ENCODE results near the gene PERM1. TPM values are rescaled to one million over a fixed set of nuclear protein-coding genes. Genes with fewer than 3 reads are reported as not detected.
A peak's percentile ranks its signal among the peaks of the same experiment; 100 is the strongest.
"Not testable (repeated sequence)": the region's sequence is repeated elsewhere in the genome, so short reads cannot be mapped to it uniquely, and the experiment has no call there.

Gene PERM1
- total and polyA plus RNA-seq, 5 experiments from 2014 or later: not detected

DNA sequence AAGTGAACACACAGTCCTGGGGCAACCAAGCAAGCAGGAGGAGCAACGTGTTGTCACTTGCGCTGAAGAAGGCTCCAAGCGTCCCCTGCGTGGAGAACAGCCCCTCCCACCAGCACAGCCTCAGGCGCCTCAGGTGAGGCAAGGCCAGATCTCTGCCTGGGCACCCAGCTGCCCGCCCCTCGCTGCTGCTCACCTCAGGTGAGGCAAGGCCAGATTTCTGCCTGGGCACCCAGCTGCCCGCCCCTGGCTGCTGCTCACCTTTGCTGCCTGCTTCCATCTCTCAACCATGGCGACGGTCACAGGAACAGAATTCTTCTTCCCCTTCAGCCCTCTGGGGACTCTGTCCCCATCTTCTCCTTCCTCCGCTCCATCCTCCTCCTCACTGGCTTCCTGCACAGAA, 25.3 kb downstream of the PERM1 start:
- H3K4me3 Mint-ChIP-seq: no peak overlapping the region
- ATAC-seq: no peak
- H3K36me3 Mint-ChIP-seq: peaks cover 4 to 50% (median 10%) of the 10 kb centered on the region in 3 donors

DNA sequence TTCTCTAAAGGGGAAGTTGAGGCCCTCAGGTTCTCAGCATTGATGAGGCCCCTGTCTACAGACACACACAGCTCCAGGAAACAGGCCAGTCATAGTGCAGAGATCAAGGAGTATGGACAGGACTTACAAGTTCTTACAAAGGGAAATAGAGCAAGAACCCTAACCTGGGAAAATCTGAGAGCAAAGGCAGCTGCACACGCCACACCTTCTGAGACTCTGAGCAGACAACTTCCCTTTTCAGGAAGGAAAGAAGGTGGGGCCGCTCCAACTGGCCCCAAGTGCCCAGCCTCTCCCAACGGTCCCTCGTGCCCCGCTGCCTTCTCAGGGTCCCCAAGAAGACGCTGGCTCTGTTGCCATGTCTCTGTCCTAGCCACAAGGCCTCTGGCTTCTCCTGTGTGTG, 26.4 kb downstream of the PERM1 start:
- Mint-ChIP-seq H3K4me3 (peak overlapping the region in 2 of 10 donors; percentile 34 to 45), H3K9me3 (no peaks in the 10 kb centered on the region), H3K4me1 (peaks cover 15 to 26% (median 20%) of the 10 kb centered on the region in 4 donors), H3K27ac (no peak overlapping the region), H3K36me3 (peaks cover 4 to 60% (median 15%) of the 10 kb centered on the region in 3 donors), H3K27me3 (no peaks in the 10 kb centered on the region)
- ATAC-seq (no peak), DNase-seq (no peak)
- POLR2A ChIA-PET: no interaction called here

More for the DNA sequence above, 25.3 kb downstream of the PERM1 start:
- Mint-ChIP-seq H3K9me3 (no peaks in the 10 kb centered on the region), H3K27me3 (no peaks in the 10 kb centered on the region), H3K27ac (peak overlapping the region in 1 of 10 donors; percentile 67), H3K4me1 (peaks cover 12 to 26% (median 20%) of the 10 kb centered on the region in 4 donors)
- DNase-seq: no peak
- POLR2A ChIA-PET: interaction anchor here (0.9 kb wide), 1 partner anchor 10 kb away, joined by 3 read pairs; no protein-coding TSS in a partner anchor

DNA sequence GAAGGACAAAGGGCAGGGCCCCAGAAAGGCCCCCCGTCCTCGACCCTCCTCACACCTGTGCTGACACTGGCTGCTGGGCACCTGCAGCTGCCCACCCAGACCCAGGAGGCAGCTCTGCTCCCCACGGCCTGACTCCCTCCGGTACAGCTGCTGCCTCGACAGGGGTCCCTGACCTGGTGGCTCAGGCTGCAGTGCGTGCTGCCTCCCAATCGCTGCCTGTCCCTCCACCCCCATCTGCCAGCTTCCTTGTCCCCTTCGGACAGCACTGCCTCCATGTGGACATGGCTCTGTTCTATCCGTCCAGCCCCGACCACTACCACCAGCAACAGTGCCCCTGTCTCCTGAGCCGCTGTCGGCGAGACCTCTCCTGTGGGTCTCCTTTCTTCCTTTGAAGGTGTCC, 27.0 kb downstream of the PERM1 start:
- ATAC-seq: no peak
- H3K27ac Mint-ChIP-seq: no peak overlapping the region
- DNase-seq: no peak
- POLR2A ChIA-PET: interaction anchor here (1.4 kb wide), 1 partner anchor 15 kb away, joined by 5 read pairs; no protein-coding TSS in a partner anchor
- H3K4me3 Mint-ChIP-seq: no peak overlapping the region
- no peaks in the 10 kb centered on the region for H3K27me3 Mint-ChIP-seq
- no peaks in the 10 kb centered on the region for H3K9me3 Mint-ChIP-seq
- peaks cover 4 to 63% (median 18%) of the 10 kb centered on the region in 3 donors for H3K36me3 Mint-ChIP-seq
- H3K4me1 Mint-ChIP-seq: peaks cover 15 to 26% (median 23%) of the 10 kb centered on the region in 4 donors

DNA sequence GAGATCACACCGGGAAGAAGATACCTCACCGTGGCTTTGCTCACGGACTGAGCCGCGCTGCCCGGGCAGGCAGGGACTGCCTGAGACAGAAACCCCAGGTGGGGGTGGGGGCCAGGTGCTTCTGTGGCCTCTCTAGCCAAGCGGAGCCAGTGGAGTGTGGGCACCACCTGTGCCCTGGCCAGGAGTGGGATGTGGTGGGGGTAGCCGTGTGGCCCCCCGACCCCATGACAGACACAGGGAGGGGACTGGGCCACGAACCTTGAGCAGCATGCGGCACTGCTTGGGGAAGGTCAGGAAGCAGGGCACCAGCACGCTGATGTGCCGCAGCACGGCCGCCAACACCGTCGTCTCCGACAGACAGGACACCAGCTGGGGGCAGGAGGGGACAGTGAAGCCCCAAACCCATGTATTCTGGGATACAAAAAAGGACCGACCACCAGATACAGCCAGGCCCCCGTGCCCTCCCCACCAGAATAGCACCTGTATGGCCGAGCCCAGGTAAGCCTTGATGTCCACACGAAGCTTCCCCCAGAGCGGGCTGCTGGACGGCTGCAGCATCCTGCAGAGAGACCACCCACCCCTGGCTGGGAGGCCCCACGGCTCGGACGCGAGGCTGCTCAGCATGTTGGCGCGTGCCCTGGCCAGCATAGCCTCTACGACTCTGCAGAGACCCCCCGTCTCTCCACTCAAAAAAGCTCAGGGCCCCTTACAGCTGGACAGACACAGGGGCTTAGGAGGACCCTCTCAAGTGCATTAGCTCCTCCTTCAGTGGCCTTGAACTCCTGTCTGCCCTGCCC, 28.2 kb downstream of the PERM1 start:
- DNase-seq (no peak), ATAC-seq (no peak)
- H3K9me3 Mint-ChIP-seq: no peaks in the 10 kb centered on the region
- peak overlapping the region in 1 of 10 donors; percentile 45 for H3K4me3 Mint-ChIP-seq
- peaks cover 15 to 24% (median 23%) of the 10 kb centered on the region in 4 donors for H3K4me1 Mint-ChIP-seq
- POLR2A ChIA-PET: interaction anchor here (1.4 kb wide), 1 partner anchor 13 kb away, joined by 5 read pairs; no protein-coding TSS in a partner anchor
- H3K36me3 Mint-ChIP-seq: peaks cover 4 to 74% (median 21%) of the 10 kb centered on the region in 3 donors
- no peaks in the 10 kb centered on the region for H3K27me3 Mint-ChIP-seq
- H3K27ac Mint-ChIP-seq: no peak overlapping the region

DNA sequence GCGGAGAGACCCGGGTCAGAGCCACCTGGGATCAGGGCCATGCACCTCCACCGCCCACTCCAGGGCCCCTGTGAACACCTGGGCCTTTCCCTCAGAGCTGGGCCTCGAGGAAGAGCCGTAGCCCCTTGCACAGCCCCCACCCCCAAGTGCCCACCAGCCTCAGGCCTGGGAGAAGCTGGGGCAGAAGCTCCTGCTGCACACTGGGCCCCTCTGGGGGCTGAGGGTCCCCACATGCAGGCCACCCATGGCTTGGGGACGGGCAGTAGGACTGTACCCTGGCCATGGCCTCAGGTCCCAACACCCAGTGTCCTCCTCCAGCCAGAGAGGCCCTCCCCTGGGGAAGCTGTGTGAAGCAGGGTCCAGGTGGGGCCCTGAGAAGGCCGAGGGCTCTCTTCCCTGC, 29.3 kb downstream of the PERM1 start:
- Mint-ChIP-seq H3K4me1 (peaks cover 10 to 16% (median 13%) of the 10 kb centered on the region in 4 donors), H3K4me3 (no peak overlapping the region)
- POLR2A ChIA-PET: interaction anchor here (1.1 kb wide), 1 partner anchor 11 kb away, joined by 3 read pairs; no protein-coding TSS in a partner anchor

DNA sequence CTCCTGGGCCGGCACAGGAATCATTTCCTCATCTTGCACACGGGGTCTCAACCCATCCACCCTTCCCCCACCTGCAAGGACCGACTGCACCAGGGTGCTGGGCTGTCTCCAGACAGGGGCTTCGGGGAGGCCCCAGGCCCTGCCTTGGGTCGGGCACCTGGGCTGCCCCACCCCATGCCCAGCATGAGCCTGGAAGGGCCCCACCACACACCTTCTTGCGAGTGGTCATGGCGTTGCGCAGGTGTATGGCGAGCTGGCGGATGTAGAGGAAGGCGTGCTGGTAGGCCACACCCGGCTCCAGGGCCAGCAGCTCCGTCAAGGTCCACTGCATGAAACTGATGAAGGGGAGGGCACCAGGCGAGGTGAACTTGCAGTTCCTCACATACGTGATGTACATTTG, 29.7 kb downstream of the PERM1 start:
- Mint-ChIP-seq H3K27ac (no peak overlapping the region), H3K27me3 (no peaks in the 10 kb centered on the region), H3K4me3 (no peak overlapping the region), H3K4me1 (peaks cover 7 to 12% (median 9%) of the 10 kb centered on the region in 4 donors), H3K9me3 (no peaks in the 10 kb centered on the region), H3K36me3 (peaks cover 4 to 79% (median 23%) of the 10 kb centered on the region in 3 donors)
- ATAC-seq (no peak), DNase-seq (no peak)
- POLR2A ChIA-PET: interaction anchor here (1.1 kb wide), 1 partner anchor 11 kb away, joined by 3 read pairs; no protein-coding TSS in a partner anchor

More for the DNA sequence above, 29.3 kb downstream of the PERM1 start:
- Mint-ChIP-seq H3K27me3 (no peaks in the 10 kb centered on the region), H3K36me3 (peaks cover 4 to 77% (median 21%) of the 10 kb centered on the region in 3 donors), H3K9me3 (no peaks in the 10 kb centered on the region), H3K27ac (no peak overlapping the region)
- no peak for DNase-seq
- no peak for ATAC-seq

DNA sequence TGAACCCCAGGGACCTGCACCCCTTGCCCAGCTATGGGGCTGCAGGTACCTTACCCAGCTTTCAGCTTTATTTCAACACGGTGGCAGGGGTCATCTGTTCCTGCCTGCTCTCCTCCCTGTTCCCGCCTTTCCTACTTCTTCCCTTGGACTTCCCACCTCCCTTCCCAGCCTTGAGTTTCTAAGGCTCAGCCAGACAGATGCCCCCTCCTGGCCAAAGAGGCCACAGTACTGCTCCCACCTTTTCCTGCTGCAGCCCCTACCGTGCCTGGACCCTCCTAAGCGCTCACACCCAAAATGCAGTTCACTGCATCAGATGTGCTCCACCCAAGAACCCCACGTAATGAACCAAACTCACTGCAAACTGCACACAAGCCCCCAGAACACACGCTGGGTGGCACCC, 30.5 kb downstream of the PERM1 start:
- Mint-ChIP-seq H3K36me3 (peaks cover 4 to 81% (median 27%) of the 10 kb centered on the region in 3 donors), H3K4me3 (no peak overlapping the region), H3K9me3 (no peaks in the 10 kb centered on the region), H3K4me1 (peaks cover 5 to 8% (median 7%) of the 10 kb centered on the region in 4 donors), H3K27ac (peak overlapping the region in 1 of 10 donors; percentile 56), H3K27me3 (no peaks in the 10 kb centered on the region)
- DNase-seq (no peak), ATAC-seq (no peak)
- POLR2A ChIA-PET: interaction anchor here (0.6 kb wide), 1 partner anchor 657 kb away, joined by 3 read pairs; no protein-coding TSS in a partner anchor

DNA sequence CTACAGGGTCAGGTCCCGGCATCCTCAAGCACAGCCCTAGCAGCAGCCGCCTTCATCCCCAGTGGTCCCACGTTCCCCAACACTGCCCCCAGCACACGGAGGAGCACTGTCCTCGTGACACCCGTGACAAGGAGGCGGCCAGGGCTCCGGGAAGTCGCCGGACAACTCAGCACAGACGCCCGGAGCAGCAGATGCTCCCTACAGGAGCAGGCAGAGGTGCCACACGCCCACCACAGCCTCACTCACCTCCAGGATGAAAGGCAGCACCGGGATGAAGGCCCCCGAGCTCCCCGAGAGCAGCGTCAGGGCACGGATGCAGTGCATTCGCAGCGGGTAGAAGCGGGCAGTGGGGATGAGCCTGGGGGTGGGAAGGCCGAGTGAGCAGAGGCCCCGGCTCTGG, 31.0 kb downstream of the PERM1 start:
- H3K36me3 Mint-ChIP-seq: peaks cover 4 to 80% (median 27%) of the 10 kb centered on the region in 3 donors
- no peak for ATAC-seq
- no peak overlapping the region for H3K4me3 Mint-ChIP-seq
- no peaks in the 10 kb centered on the region for H3K9me3 Mint-ChIP-seq
- H3K27ac Mint-ChIP-seq: no peak overlapping the region
- no peaks in the 10 kb centered on the region for H3K27me3 Mint-ChIP-seq
- H3K4me1 Mint-ChIP-seq: peaks cover 5 to 8% (median 7%) of the 10 kb centered on the region in 4 donors
- POLR2A ChIA-PET: interaction anchor here (0.6 kb wide), 1 partner anchor 658 kb away, joined by 3 read pairs; no protein-coding TSS in a partner anchor
- no peak for DNase-seq

DNA sequence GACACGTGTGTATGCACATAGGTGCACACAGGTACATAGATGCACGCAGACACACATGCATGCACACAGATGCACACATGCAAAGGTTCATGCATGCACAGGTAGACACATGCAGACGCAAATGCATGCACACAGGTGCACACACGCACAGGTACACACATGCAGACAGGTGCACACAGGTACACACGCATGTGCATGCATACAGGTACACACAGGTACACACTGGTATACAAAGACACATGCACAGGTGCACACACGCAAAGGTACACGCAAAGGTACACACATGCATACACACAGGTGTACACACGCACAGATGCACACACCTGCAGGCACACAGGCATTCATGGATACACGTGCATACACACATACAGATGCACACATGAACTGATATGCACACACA, 31.6 kb downstream of the PERM1 start:
- H3K9me3 Mint-ChIP-seq: no peaks in the 10 kb centered on the region
- H3K4me1 Mint-ChIP-seq: peaks cover 3 to 10% (median 7%) of the 10 kb centered on the region in 4 donors
- no peaks in the 10 kb centered on the region for H3K27me3 Mint-ChIP-seq
- no peak overlapping the region for H3K4me3 Mint-ChIP-seq
- H3K36me3 Mint-ChIP-seq: peaks cover 4 to 81% (median 26%) of the 10 kb centered on the region in 3 donors
- POLR2A ChIA-PET: no interaction called here
- ATAC-seq (no peak), DNase-seq (no peak)
- no peak overlapping the region for H3K27ac Mint-ChIP-seq

DNA sequence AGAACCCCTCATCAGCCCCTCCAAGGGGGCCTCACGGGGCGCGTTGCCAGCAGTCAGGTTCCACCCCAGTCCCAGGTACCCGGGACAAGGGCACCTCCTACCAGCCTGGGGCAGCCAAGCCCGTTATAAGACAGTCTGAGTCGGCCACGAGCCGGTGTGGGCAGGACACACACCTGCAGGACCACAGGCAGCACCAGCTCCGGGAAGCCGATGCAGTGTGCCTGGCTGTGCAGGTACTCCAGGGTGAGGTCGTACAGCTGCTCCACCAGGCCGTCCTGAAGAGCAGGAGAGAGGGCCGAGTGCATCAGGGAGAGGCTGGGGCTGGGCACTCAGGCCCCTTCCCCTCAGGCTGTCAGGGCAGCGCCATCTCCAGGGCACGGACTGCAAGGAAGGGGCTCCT, 33.9 kb downstream of the PERM1 start:
- Mint-ChIP-seq H3K4me1 (peaks cover 0 to 12% (median 4%) of the 10 kb centered on the region in 4 donors), H3K36me3 (peaks cover 0 to 65% (median 20%) of the 10 kb centered on the region in 3 donors), H3K9me3 (no peaks in the 10 kb centered on the region), H3K27ac (no peak overlapping the region), H3K27me3 (peaks cover 0 to 2% (median 0%) of the 10 kb centered on the region in 5 donors), H3K4me3 (no peak overlapping the region)
- POLR2A ChIA-PET: no interaction called here
- DNase-seq (no peak), ATAC-seq (no peak)

DNA sequence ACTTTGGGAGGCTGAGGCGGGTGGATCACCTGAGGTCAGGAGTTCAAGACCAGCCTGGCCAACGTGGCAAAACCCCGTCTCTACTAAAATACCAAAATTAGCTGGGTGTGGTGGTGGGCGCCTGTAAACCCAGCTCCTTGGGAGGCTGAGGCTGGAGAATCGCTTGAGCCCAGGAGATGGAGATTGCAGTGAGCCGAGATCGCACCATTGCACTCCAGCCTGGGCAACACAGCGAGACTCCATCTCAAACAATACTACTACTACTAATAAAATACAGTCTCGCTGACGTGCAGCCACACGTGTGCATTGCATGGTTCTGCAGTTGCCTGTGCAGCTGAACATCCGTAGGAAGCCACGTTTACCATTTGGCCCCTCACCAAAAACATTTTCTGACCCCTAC, 35.1 kb downstream of the PERM1 start:
- POLR2A ChIA-PET: interaction anchor here (1.2 kb wide), 1 partner anchor 10 kb away, joined by 3 read pairs; no protein-coding TSS in a partner anchor
- DNase-seq, H3K27me3 Mint-ChIP-seq, H3K4me1 Mint-ChIP-seq, H3K27ac Mint-ChIP-seq, H3K9me3 Mint-ChIP-seq, ATAC-seq, H3K4me3 Mint-ChIP-seq: not testable (repeated sequence)
- H3K36me3 Mint-ChIP-seq: peaks cover 0 to 56% (median 20%) of the 10 kb centered on the region in 3 donors

DNA sequence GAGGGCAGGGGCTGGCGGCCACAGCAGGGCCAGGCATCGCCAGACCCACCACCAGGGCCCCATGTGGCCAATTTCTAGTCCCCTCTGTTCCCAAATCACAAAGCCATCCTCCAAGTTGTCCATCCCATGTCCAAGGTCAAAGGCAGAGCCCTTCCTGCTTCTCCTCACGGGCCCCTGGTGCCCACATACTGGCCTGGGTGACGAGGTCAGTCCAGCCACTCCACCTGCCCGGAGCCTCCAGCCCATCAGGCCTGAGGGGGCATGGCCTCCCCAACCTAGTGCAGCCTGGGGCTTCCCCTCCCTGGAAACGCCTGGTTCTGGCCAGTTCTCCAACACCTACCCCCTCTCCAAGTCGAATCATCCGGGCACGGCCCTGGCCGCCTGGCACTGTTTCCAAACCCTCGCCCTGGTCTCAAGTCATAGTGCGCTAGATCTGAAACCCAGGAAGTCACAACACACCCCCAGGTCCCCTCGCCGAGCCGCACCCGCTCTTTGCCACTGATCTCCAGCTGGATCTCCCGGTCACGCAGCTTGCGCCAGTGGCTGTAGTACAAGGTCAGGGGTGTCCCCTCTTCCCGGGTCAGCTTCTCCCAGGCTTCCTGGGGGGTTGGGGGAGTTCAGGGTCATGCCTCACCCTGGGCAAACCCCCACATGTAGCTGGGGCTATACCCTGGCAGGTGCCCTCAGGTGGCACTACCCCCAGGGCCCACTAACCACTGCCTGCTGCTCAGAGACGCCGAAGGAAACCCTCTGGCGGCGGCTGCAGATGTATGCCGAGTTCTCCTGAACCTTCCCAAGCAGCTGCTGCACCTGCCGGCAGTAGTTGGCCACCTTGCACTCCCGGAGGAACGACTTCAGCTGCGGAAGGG, 36.0 kb downstream of the PERM1 start:
- peaks cover 2 to 7% (median 3%) of the 10 kb centered on the region in 5 donors for H3K27me3 Mint-ChIP-seq
- H3K4me1 Mint-ChIP-seq: peaks cover 3 to 11% (median 8%) of the 10 kb centered on the region in 4 donors
- no peak overlapping the region for H3K27ac Mint-ChIP-seq
- H3K36me3 Mint-ChIP-seq: peaks cover 0 to 48% (median 17%) of the 10 kb centered on the region in 3 donors
- H3K4me3 Mint-ChIP-seq: peak overlapping the region in 3 of 10 donors; percentile 33 to 75 (median 43)
- no peak for ATAC-seq
- DNase-seq: no peak
- POLR2A ChIA-PET: interaction anchor here (1.2 kb wide), 1 partner anchor 10 kb away, joined by 3 read pairs; no protein-coding TSS in a partner anchor
- no peaks in the 10 kb centered on the region for H3K9me3 Mint-ChIP-seq

Measured in naive thymus-derived CD8-positive, alpha-beta T cell (primary cell).